IMR-90 (cell line): ENCODE measurements around the gene ASCL5. TPM values are rescaled to one million over a fixed set of nuclear protein-coding genes. Genes with fewer than 3 reads are reported as not detected.

Source experiments
- ATAC-seq: fragments of 200-7000 bp; cut with Tn5 transposase; 2 replicates; pipeline ENCODE4 v1.9.1; 2020; ENCODE audit warnings: low read depth, mild to moderate bottlenecking, moderate library complexity
- BruUV-seq: library from RNA; stranded (reverse); fragments of 400-500 nt; replicated peaks from 2 replicates; lab custom pipeline; 2021; lab: Mats Ljungman, UMichigan
- CTCF ChIA-PET: fragments of 300-600 bp; formaldehyde crosslinking; extraction: SDS; loops from one replicate; lab custom pipeline; 2021; ENCODE audit warnings: antibody characterized with exemption; lab: Yijun Ruan, JAX
- POLR2A ChIA-PET: fragments of 300-600 bp; sonication (Branson Sonifier 250); formaldehyde crosslinking; loops from one replicate; lab custom pipeline; 2022; ENCODE audit warnings: antibody characterized with exemption; ENCODE audit not compliant: unreplicated experiment; lab: Charles Lee
- DNase-seq: peaks from one replicate; pipeline ENCODE4 v3.0.0; 2013
- H2AFZ ChIP-seq: replicated peaks from 2 replicates; pipeline ENCODE3; 2013; ENCODE audit warnings: low read length, mild to moderate bottlenecking; ENCODE audit not compliant: poor library complexity
- H2AK5ac ChIP-seq: 2 replicates; pipeline ENCODE4 v1.6.1; 2013; ENCODE audit warnings: low read depth, low read length, inconsistent platforms
- H2AK9ac ChIP-seq: replicated peaks from 2 replicates; pipeline ENCODE3; 2013; ENCODE audit warnings: mild to moderate bottlenecking, low read depth, low read length, moderate library complexity; ENCODE audit not compliant: poor library complexity
- H2BK120ac ChIP-seq: 2 replicates; pipeline ENCODE4 v1.6.1; 2013; ENCODE audit warnings: low read depth, low read length, inconsistent platforms
- H2BK15ac ChIP-seq: 3 replicates; pipeline ENCODE4 v1.6.1; 2013; ENCODE audit warnings: low read depth, low read length, inconsistent platforms
- H2BK20ac ChIP-seq: 2 replicates; pipeline ENCODE4 v1.6.1; 2013; ENCODE audit warnings: low read depth, mild to moderate bottlenecking, inconsistent platforms, low read length, moderate library complexity
- H2BK5ac ChIP-seq: 2 replicates; pipeline ENCODE4 v1.6.1; 2013; ENCODE audit warnings: mild to moderate bottlenecking, low read depth, low read length, inconsistent platforms; ENCODE audit not compliant: poor library complexity, severe bottlenecking
- H3K14ac ChIP-seq: replicated peaks from 2 replicates; pipeline ENCODE4 v1.6.1; 2013; ENCODE audit warnings: low read depth, low read length, inconsistent platforms
- H3K18ac ChIP-seq: 2 replicates; pipeline ENCODE4 v1.6.1; 2013; ENCODE audit warnings: low read depth, low read length, control low read depth
- H3K23ac ChIP-seq: 2 replicates; pipeline ENCODE4 v1.6.1; 2013; ENCODE audit warnings: low read depth, low read length, inconsistent platforms
- H3K27ac ChIP-seq: 2 replicates; pipeline ENCODE4 v1.5.1; 2013; ENCODE audit warnings: mild to moderate bottlenecking, control low read depth, low read length; ENCODE audit not compliant: insufficient read depth
- H3K27me3 ChIP-seq: 2 replicates; pipeline ENCODE4 v1.6.1; 2013; ENCODE audit warnings: low read length; ENCODE audit not compliant: control insufficient read depth, insufficient read depth
- H3K36me3 ChIP-seq: 2 replicates; pipeline ENCODE4 v1.6.1; 2013; ENCODE audit warnings: low read length, mixed read lengths; ENCODE audit not compliant: control insufficient read depth, insufficient read depth
- H3K4ac ChIP-seq: 2 replicates; pipeline ENCODE4 v1.6.1; 2013; ENCODE audit warnings: low read depth, low read length, inconsistent platforms
- H3K4me1 ChIP-seq: 2 replicates; pipeline ENCODE4 v1.6.1; 2013; ENCODE audit warnings: low read length, mixed read lengths; ENCODE audit not compliant: control insufficient read depth, insufficient read depth
- H3K4me2 ChIP-seq: 2 replicates; pipeline ENCODE4 v1.6.1; 2013; ENCODE audit warnings: low read depth, mild to moderate bottlenecking, control low read depth, low read length, moderate library complexity
- H3K4me3 ChIP-seq: 2 replicates; pipeline ENCODE4 v1.5.1; 2013; ENCODE audit warnings: low read depth, mild to moderate bottlenecking, control low read depth, low read length, moderate library complexity; ENCODE audit not compliant: insufficient read depth
- H3K56ac ChIP-seq: 2 replicates; pipeline ENCODE4 v1.6.1; 2013; ENCODE audit warnings: low read length, inconsistent platforms; ENCODE audit not compliant: insufficient read depth; ENCODE audit errors: extremely low read depth
- H3K79me1 ChIP-seq, 2 experiments: 2 replicates each; pipeline ENCODE4 v1.6.1; 2013; ENCODE audit warnings: low read length in 2 of 2, inconsistent platforms in 1 of 2, low read depth in 1 of 2
- H3K9ac ChIP-seq: 2 replicates; pipeline ENCODE4 v1.6.1; 2013; ENCODE audit warnings: low read depth, low read length, control low read depth
- H3K9me1 ChIP-seq: 2 replicates; pipeline ENCODE4 v1.6.1; 2013; ENCODE audit warnings: low read length, inconsistent platforms; ENCODE audit not compliant: insufficient read depth
- H3K9me3 ChIP-seq: 2 replicates; pipeline ENCODE4 v1.6.1; 2013; ENCODE audit warnings: low read length; ENCODE audit not compliant: control insufficient read depth, insufficient read depth
- H4K20me1 ChIP-seq: 2 replicates; pipeline ENCODE4 v1.6.1; 2013; ENCODE audit warnings: low read length, inconsistent platforms; ENCODE audit not compliant: insufficient read depth
- H4K5ac ChIP-seq: 2 replicates; pipeline ENCODE4 v1.6.1; 2013; ENCODE audit warnings: mild to moderate bottlenecking, low read depth, low read length, control low read depth
- H4K8ac ChIP-seq, 2 experiments: 2 replicates each; pipeline ENCODE4 v1.6.1; 2013; ENCODE audit warnings: low read depth in 2 of 2, low read length in 2 of 2, control low read depth in 1 of 2, inconsistent platforms in 1 of 2
- H4K91ac ChIP-seq: 2 replicates; pipeline ENCODE4 v1.6.1; 2013; ENCODE audit warnings: low read depth, low read length, inconsistent platforms; ENCODE audit not compliant: insufficient read depth
- BHLHE40 ChIP-seq: fragments of 150-350 bp; IDR thresholded peaks from 2 replicates; pipeline ENCODE4 v1.6.1; 2016; ENCODE audit warnings: mild to moderate bottlenecking, low read depth, low read length
- CEBPB ChIP-seq: IDR thresholded peaks from 2 replicates; pipeline ENCODE4 v1.6.1; 2012; ENCODE audit warnings: low read depth, low read length, improper control_type of control experiment
- MAFK ChIP-seq: IDR thresholded peaks from 2 replicates; pipeline ENCODE4 v1.6.1; 2012; ENCODE audit warnings: low read depth, low read length, improper control_type of control experiment
- MAZ ChIP-seq: IDR thresholded peaks from 2 replicates; pipeline ENCODE4 v1.6.1; 2012; ENCODE audit warnings: low read depth, mild to moderate bottlenecking, low read length, improper control_type of control experiment, moderate library complexity, borderline replicate concordance
- NFE2L2 ChIP-seq: fragments of 150-350 bp; IDR thresholded peaks from 2 replicates; pipeline ENCODE4 v1.6.1; 2016; ENCODE audit warnings: low read depth, mild to moderate bottlenecking, low read length
- POLR2A ChIP-seq: IDR thresholded peaks from 2 replicates; pipeline ENCODE4 v1.6.1; 2012; ENCODE audit warnings: mild to moderate bottlenecking, low read depth, low read length
- RAD21 ChIP-seq: IDR thresholded peaks from 2 replicates; pipeline ENCODE4 v1.6.1; 2012; ENCODE audit warnings: low read length, improper control_type of control experiment
- RFX5 ChIP-seq: IDR thresholded peaks from 2 replicates; pipeline ENCODE4 v1.8.0; 2012; ENCODE audit warnings: low read depth, mild to moderate bottlenecking, low read length, moderate library complexity
- SMC3 ChIP-seq: fragments of 150-350 bp; IDR thresholded peaks from 2 replicates; pipeline ENCODE4 v1.6.1; 2016; ENCODE audit warnings: low read depth, mild to moderate bottlenecking, antibody characterized with exemption, low read length, moderate library complexity
- USF2 ChIP-seq: fragments of 150-350 bp; IDR thresholded peaks from 2 replicates; pipeline ENCODE4 v1.6.1; 2017; ENCODE audit warnings: mild to moderate bottlenecking, antibody characterized with exemption, low read length, low read depth
- WGBS, 2 experiments: methylation state at CpG; one replicate each; pipeline versions ENCODE4 v1.1.5 to v1.1.7; 2013; ENCODE audit warnings: missing lambda C conversion rate in 2 of 2; ENCODE audit not compliant: insufficient read length in 1 of 2; ENCODE audit errors: extremely low coverage in 2 of 2; 5-methylcytosine and 5-hydroxymethylcytosine counted together
- dilution Hi-C: fragments of 300-500 bp; cut with HindIII; formaldehyde crosslinking; loops from one replicate; pipeline ENCODE4 v1.14.3; 2018; ENCODE audit warnings: low sequenced_read_pairs; ENCODE audit not compliant: unreplicated experiment
- in situ Hi-C: fragments of 300-500 bp; cut with MboI; formaldehyde crosslinking; loops from 3 replicates; pipeline ENCODE4 v1.14.3; 2019; ENCODE audit warnings: low sequenced_read_pairs, inconsistent platforms, mixed read lengths
- intact Hi-C: fragments of 100-400 bp; cut with micrococcal nuclease; formaldehyde crosslinking; loops from 2 replicates; pipeline ENCODE4 v1.10.0; 2022
- polyA plus RNA-seq, 3 experiments: library from polyadenylated mRNA; depleted of rRNA; stranded (reverse); fragments of >200 nt; gene quantifications; 2 replicates each; pipeline ENCODE4 v1.2.3, GENCODE V29; 2012; ENCODE audit warnings: low replicate concordance in 1 of 3
- total RNA-seq: library from RNA; depleted of rRNA; stranded (reverse); fragments of >200 nt; gene quantifications from 2 replicates; pipeline ENCODE4 v1.2.3, GENCODE V29; 2012

The ASCL5 gene
- total and polyA plus RNA-seq, 2 of the 4 experiments (the other 2 are of a cell fraction), result not detected

- Histone ChIP-seq H2AK9ac (peak overlapping the region; percentile 4), H3K4ac (peak overlapping the region; percentile 25; the same call in 1 of the 2 replicates), H2BK15ac (no peak overlapping the region), H3K27me3 (peaks cover 8% of the 10 kb centered on the region), H2BK5ac (no peak overlapping the region), H2AK5ac (no peak overlapping the region), H3K9ac (peak overlapping the region; percentile 63), H4K91ac (peak overlapping the region; percentile 22; the same call in 1 of the 2 replicates), H3K23ac (no peak overlapping the region), H3K18ac (no peak overlapping the region), H3K4me3 (peak overlapping the region; percentile 70), H3K14ac (no peak overlapping the region), H3K36me3 (no peaks in the 10 kb centered on the region), H2AFZ (peak overlapping the region; percentile 93), H3K27ac (peak overlapping the region; percentile 6; the same call in 1 of the 2 replicates), H4K20me1 (no peaks in the 10 kb centered on the region), H3K4me1 (0 out of 2 replicates have a peak, but pooled peaks cover 2% of the 10 kb centered on the region), H2BK120ac (peak overlapping the region; percentile 7; the same call in 1 of the 2 replicates), H2BK20ac (0 out of 2 replicates have a peak overlapping the region, but pooled peaks have one; percentile 40), H3K9me3 (no peaks in the 10 kb centered on the region), H3K79me1 (no peaks in the 10 kb centered on the region), H4K5ac (no peak overlapping the region), H3K9me1 (peaks cover 3% of the 10 kb centered on the region), H4K8ac (peak overlapping the region in 1 of 2 experiments; percentile 33; a peak in 2 of 4 replicates), H3K56ac (no peak overlapping the region), H3K4me2 (peak overlapping the region; percentile 92)
- POLR2A ChIA-PET, result no interaction called here
- intact Hi-C loops (no loop called here), dilution Hi-C loops (no loop called here), in situ Hi-C loops (no loop called here)
- no TSS peak for BruUV-seq
- DNase-seq (peak; percentile 80), ATAC-seq (peak; percentile 100)
- TF ChIP-seq MAFK (no peak), POLR2A (peak; percentile 68), BHLHE40 (no peak), USF2 (no peak), RFX5 (no peak), NFE2L2 (no peak), CEBPB (peak; percentile 83), SMC3 (0 out of 2 replicates have a peak, but pooled peaks have one; percentile 1), MAZ (no peak), RAD21 (no peak)
- CTCF ChIA-PET, result no interaction called here
- 34% methylated on average over 3 of the region's 26 CpGs; no CpG with 5 or more reads in 1 of the 2 experiments for WGBS, 2 experiments
Observed at GRCh38 chr1:201170533-201171062, 43.6 kb upstream of the ASCL5 start.
